Mesodermal cell (in vitro differentiated cells): ENCODE results near the gene RNASE7.
A peak's percentile ranks its signal among the peaks of the same experiment; 100 is the strongest.

Experiments
- H3K27ac ChIP-seq: 2 replicates; pipeline ENCODE4 v1.7.0; 2013; ENCODE audit warnings: mild to moderate bottlenecking, low read depth, low read length, moderate library complexity; ENCODE audit not compliant: severe bottlenecking
- H3K36me3 ChIP-seq: 2 replicates; pipeline ENCODE4 v1.7.1; 2013; ENCODE audit warnings: mild to moderate bottlenecking, low read length, moderate library complexity; ENCODE audit not compliant: control insufficient read depth, insufficient read depth
- H3K4me1 ChIP-seq: one replicate; pipeline ENCODE4 v1.7.1; 2013; ENCODE audit warnings: mild to moderate bottlenecking, low read length; ENCODE audit not compliant: insufficient read depth, control insufficient read depth, poor library complexity, severe bottlenecking
- H3K4me3 ChIP-seq: 2 replicates; pipeline ENCODE4 v1.7.0; 2013; ENCODE audit warnings: low read length, control low read depth, mild to moderate bottlenecking; ENCODE audit not compliant: insufficient read depth, poor library complexity, severe bottlenecking; ENCODE audit errors: extremely low read depth
- H3K9me3 ChIP-seq: 2 replicates; pipeline ENCODE4 v1.7.1; 2013; ENCODE audit warnings: mild to moderate bottlenecking, low read length, moderate library complexity; ENCODE audit not compliant: control insufficient read depth
- WGBS, 2 experiments: methylation state at CpG; one replicate each; pipeline ENCODE4 v1.1.5; 2013; ENCODE audit warnings: missing lambda C conversion rate in 2 of 2; ENCODE audit not compliant: insufficient coverage in 2 of 2; 5-methylcytosine and 5-hydroxymethylcytosine counted together

The RNASE7 gene

DNA sequence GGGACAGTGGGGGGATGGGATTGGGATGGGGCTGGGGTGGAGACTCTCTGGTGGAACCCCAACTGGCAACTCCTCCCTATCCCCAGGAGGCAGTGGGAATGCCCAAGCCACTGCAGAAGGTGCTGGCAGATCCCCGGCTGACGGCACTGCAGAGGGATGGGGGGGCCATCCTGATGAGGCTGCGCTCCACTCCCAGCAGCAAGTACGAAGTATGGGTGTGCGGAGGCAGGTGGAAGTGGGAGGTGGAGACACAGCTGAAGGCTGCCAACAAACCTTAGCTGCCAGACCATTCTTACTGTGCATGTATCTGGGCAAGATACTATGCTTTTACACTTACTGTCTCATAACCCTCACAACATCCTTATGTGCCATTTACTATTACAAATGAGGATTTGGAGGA lies 36.1 kb downstream of the RNASE7 start:
- peaks cover 97% of the 10 kb centered on the region for H3K36me3 ChIP-seq
- H3K4me1 ChIP-seq, result no peaks in the 10 kb centered on the region
- no peaks in the 10 kb centered on the region for H3K9me3 ChIP-seq
- WGBS, 2 experiments, result 95% methylated on average over 5 of the region's 5 CpGs; no CpG with 5 or more reads in 1 of the 2 experiments
- no peak overlapping the region for H3K4me3 ChIP-seq
- H3K27ac ChIP-seq, result no peak overlapping the region

DNA sequence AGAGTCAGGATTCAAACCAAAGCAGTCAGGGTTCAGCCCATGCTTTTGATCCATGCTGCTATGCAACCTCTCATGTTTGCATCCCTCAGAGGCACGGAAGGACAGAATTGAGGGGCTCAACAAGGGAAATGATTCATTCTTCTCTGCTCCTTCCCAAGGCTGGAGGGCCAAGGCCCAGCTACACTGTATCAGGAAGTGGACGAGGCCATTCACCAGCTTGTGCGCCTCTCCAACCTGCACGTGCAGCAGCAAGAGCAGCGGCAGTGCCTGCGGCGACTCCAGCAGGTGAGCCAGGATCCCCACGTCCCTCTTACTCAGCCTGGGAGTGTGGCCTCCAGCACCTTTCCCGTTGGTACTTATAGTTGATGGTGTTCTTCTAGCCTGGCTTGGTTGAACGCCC lies 36.6 kb downstream of the RNASE7 start:
- no peak overlapping the region for H3K27ac ChIP-seq
- no peak overlapping the region for H3K4me3 ChIP-seq
- H3K9me3 ChIP-seq, result no peaks in the 10 kb centered on the region
- no peaks in the 10 kb centered on the region for H3K4me1 ChIP-seq
- H3K36me3 ChIP-seq, result peaks cover 98% of the 10 kb centered on the region
- 94 to 99% methylated on average over 7 to 10 of the region's 10 CpGs for WGBS, 2 experiments

DNA sequence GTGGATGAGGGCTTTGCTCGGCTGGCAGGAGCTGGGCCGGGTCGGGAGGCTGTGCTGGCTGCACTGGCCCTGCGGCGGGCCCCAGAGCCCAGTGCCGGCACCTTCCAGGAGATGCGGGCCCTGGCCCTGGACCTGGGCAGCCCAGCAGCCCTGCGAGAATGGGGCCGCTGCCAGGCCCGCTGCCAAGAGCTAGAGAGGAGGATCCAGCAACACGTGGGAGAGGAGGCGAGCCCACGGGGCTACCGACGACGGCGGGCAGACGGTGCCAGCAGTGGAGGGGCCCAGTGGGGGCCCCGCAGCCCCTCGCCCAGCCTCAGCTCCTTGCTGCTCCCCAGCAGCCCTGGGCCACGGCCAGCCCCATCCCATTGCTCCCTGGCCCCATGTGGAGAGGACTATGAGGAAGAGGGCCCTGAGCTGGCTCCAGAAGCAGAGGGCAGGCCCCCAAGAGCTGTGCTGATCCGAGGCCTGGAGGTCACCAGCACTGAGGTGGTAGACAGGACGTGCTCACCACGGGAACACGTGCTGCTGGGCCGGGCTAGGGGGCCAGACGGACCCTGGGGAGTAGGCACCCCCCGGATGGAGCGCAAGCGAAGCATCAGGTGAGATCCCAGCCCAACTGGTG lies 39.5 kb downstream of the RNASE7 start:
- H3K27ac ChIP-seq, result no peak overlapping the region
- no peak overlapping the region for H3K4me3 ChIP-seq
- no peaks in the 10 kb centered on the region for H3K4me1 ChIP-seq
- H3K9me3 ChIP-seq, result no peaks in the 10 kb centered on the region
- 92 to 96% methylated on average over 19 to 27 of the region's 30 CpGs for WGBS, 2 experiments
- H3K36me3 ChIP-seq, result peaks cover 95% of the 10 kb centered on the region

DNA sequence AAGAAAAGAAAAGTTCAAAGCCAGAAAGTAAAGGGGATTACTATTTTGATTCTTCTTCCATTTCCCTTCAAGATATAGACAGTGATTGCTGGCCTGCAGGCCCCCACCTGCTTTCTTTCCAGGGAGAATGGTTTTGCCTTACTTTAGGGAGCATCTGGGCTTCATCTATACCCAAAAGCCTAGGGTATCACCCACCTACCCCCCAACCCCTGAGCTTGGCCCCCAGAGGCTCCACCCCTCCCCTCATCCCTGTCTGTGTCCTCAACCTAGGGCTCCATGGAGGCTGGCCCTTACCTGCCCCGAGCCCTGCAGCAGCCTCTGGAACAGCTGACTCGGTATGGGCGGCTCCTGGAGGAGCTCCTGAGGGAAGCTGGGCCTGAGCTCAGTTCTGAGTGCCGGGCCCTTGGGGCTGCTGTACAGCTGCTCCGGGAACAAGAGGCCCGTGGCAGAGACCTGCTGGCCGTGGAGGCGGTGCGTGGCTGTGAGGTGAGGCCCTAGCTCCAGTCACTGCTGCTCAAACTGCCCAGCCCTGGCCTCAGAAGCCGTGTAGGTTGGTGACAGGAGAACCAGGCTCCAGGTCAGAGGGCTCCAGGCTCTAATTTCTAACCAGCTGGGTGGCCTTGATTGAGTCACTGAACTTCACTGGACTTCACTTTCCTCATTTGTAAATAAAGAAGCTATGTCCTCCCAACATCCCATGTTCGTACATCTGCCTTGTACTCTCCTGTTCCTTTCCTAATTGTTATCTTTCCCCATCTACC lies 41.6 kb downstream of the RNASE7 start:
- H3K27ac ChIP-seq, result no peak overlapping the region
- peaks cover 93% of the 10 kb centered on the region for H3K36me3 ChIP-seq
- WGBS, 2 experiments, result 99% methylated on average over 11 of the region's 11 CpGs
- H3K9me3 ChIP-seq, result no peaks in the 10 kb centered on the region
- H3K4me3 ChIP-seq, result no peak overlapping the region
- H3K4me1 ChIP-seq, result peaks cover 5% of the 10 kb centered on the region

DNA sequence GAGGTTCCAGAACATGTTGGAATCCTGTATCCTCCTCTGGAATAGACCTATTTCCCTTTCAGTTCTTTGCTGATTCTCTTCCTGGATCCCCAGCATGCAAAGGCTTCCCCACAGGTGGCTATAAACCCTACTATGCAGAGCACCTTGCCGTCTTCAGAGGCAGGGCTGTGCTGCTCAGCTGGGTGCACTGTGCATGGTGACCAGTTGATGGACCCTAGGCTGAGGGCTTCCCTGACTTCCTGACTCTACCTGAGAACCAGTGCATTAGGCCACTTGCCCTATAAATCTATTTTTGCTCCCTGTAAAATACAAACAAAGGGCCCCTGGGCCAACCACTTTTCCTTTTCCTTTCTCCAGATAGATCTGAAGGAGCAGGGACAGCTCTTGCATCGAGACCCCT lies 42.2 kb downstream of the RNASE7 start:
- WGBS, 2 experiments, result 96 to 100% methylated on average over 2 of the region's 2 CpGs
- H3K4me3 ChIP-seq, result no peak overlapping the region
- peaks cover 5% of the 10 kb centered on the region for H3K4me1 ChIP-seq
- no peak overlapping the region for H3K27ac ChIP-seq
- peaks cover 93% of the 10 kb centered on the region for H3K36me3 ChIP-seq
- no peaks in the 10 kb centered on the region for H3K9me3 ChIP-seq

DNA sequence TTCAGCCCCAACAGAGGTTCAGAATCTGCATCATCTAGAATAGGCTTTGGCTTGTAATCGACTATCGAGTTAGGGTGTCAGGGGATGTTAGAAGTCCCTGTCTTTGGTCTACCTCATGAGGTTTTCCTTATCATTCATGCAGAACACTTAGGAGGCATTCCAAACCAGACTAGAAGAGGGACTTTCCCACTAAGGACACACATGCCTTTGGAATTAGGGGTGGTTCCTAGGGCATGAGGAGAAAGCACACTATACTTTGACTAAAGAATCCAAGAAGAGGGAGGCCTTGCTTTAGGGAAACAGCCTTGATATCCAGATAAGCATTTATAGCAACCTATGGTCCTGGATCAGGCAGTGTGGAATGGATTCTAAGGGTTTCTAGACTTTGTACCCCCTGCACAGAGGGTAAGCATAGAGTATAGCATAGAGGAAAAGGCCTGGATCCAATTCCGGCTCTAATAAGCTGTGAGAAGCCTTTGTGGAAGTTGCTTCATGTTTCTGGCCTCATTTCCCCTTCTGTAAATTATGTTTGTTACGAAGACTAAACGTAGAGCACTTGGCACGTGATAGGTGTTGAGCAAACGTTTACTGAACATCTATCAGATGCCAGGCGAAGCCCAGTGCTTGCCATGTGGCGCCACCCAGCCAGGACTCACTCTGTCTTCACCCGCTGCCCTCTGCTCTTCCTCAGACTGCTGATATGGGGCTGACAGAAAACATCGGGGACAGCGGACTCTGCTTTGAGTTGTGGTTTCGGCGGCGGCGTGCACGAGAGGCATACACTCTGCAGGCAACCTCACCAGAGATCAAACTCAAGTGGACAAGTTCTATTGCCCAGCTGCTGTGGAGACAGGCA lies 43.1 kb downstream of the RNASE7 start:
- H3K27ac ChIP-seq, result peak overlapping the region; percentile 29
- H3K9me3 ChIP-seq, result no peaks in the 10 kb centered on the region
- WGBS, 2 experiments, result 88 to 95% methylated on average over 14 to 15 of the region's 17 CpGs
- H3K36me3 ChIP-seq, result peaks cover 93% of the 10 kb centered on the region
- no peak overlapping the region for H3K4me3 ChIP-seq
- H3K4me1 ChIP-seq, result peaks cover 5% of the 10 kb centered on the region

DNA sequence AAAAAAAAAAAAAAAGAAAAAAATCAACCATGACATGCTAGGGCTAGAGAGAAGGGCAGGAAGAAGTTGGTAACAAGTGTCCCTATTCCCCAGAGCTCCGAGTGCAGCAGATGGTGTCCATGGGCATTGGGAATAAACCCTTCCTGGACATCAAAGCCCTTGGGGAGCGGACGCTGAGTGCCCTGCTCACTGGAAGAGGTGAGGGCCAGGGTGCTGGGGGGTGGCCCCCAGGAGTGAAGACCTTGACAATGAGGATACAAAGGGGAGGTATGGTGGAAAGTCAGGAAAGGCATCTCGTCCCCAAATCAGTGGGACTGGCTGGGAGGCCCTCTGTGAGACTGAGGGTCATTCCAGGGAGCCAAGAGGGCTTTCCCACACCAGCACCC lies 44.7 kb downstream of the RNASE7 start:
- Histone ChIP-seq H3K9me3 (no peaks in the 10 kb centered on the region), H3K4me1 (peaks cover 5% of the 10 kb centered on the region), H3K36me3 (peaks cover 93% of the 10 kb centered on the region), H3K27ac (peak overlapping the region; percentile 75), H3K4me3 (no peak overlapping the region)
- WGBS, 2 experiments, result 87 to 96% methylated on average over 3 of the region's 4 CpGs

DNA sequence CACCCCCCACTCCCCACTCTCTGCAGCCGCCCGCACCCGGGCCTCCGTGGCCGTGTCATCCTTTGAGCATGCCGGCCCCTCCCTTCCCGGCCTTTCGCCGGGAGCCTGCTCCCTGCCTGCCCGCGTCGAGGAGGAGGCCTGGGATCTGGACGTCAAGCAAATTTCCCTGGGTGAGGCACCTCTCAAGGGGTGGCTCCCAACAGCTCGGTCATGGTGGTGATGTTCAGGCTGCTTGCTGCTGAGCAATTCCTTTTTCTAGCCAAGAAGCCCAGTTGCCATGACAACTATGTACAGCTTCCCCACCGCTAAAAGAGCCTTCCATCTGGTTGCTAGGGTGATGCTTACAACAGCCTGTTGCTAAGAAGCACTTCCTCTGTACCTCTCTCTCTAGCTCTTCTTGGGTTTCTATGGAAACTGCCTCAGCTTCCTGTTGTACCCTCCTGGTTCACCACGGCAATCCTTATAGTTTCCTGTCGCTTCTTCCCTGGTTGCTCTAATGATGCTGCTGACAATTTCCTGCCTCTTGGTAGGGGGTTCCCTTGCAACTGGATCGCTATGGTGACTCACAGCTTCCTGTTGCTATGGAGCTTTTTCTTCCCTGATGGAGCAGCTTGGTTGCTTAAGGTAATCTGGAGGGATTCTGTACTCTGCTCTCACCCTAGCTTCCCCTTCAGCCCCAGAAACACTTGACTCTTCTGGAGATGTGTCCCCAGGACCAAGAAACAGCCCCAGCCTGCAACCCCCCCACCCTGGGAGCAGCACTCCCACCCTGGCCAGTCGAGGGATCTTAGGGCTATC lies 45.3 kb downstream of the RNASE7 start:
- peak overlapping the region; percentile 75 for H3K27ac ChIP-seq
- peaks cover 5% of the 10 kb centered on the region for H3K4me1 ChIP-seq
- WGBS, 2 experiments, result 63 to 66% methylated on average over 16 to 18 of the region's 19 CpGs
- H3K36me3 ChIP-seq, result peaks cover 92% of the 10 kb centered on the region
- H3K9me3 ChIP-seq, result no peaks in the 10 kb centered on the region
- no peak overlapping the region for H3K4me3 ChIP-seq

DNA sequence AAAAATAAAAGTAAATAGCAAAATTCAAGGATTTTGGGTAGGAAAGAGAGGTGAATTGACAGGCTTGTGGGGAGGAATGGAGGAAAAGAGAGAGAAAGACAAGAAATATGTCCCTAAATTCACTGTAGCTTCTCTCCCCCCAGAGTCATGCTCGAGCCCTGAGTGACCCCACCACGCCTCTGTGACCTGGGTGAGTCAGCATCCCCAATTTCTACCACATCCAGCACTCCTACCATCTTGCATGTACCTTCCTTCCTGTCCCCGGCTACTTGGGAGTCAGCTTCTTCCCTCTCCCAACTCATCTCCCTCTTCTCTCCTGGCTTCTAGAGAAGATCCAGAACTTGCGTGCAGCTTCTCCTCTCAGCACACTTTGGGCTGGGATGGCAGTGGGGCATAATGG lies 46.5 kb downstream of the RNASE7 start:
- WGBS, 2 experiments, result 88 to 93% methylated on average over 3 to 4 of the region's 4 CpGs
- Histone ChIP-seq H3K4me3 (no peak overlapping the region), H3K27ac (no peak overlapping the region), H3K9me3 (no peaks in the 10 kb centered on the region), H3K36me3 (peaks cover 92% of the 10 kb centered on the region), H3K4me1 (peaks cover 13% of the 10 kb centered on the region)

DNA sequence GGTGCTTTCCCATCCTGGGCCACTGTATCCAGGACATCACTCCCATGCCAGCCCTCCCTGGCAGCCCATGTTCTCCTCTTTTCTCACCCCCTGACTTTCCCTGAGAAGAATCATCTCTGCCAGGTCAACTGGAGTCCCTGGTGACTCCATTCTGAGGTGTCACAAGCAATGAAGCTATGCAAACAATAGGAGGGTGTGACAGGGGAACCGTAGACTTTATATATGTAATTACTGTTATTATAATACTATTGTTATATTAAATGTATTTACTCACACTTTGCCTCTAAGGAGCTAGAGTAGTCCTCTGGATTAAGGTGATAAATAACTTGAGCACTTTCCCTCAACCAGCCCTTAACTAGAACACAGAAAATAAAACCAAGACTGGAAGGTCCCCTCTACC lies 47.1 kb downstream of the RNASE7 start:
- Histone ChIP-seq H3K9me3 (no peaks in the 10 kb centered on the region), H3K4me1 (peaks cover 18% of the 10 kb centered on the region), H3K4me3 (no peak overlapping the region), H3K27ac (no peak overlapping the region), H3K36me3 (peaks cover 89% of the 10 kb centered on the region)
- no CpG with 5 or more reads among the region's 1 CpG for WGBS, 2 experiments
